Fibroblast of villous mesenchyme (primary cell): Measurements from ENCODE around the gene TRAPPC8. TPM values are rescaled to one million over a fixed set of nuclear protein-coding genes. Genes with fewer than 3 reads are reported as not detected.

Experiments
- DNase-seq: peaks from one replicate; pipeline ENCODE4 v3.0.0-alpha.2; 2010; ENCODE audit warnings: low read depth
- H3K4me3 ChIP-seq: 2 replicates; pipeline ENCODE4 v1.5.1; 2011; ENCODE audit warnings: low read depth, mild to moderate bottlenecking, low read length
- CTCF ChIP-seq: IDR thresholded peaks from 2 replicates; pipeline ENCODE4 v1.5.1; 2012; ENCODE audit warnings: low read depth, mild to moderate bottlenecking, low read length; ENCODE audit not compliant: insufficient read depth
- total RNA-seq: library from RNA; depleted of rRNA; stranded (reverse); fragments of >200 nt; gene quantifications from 2 replicates; pipeline ENCODE4 v1.2.3, GENCODE V29; 2012

TRAPPC8 gene
- total RNA-seq, 1 donor: 56.6 TPM

DNA sequence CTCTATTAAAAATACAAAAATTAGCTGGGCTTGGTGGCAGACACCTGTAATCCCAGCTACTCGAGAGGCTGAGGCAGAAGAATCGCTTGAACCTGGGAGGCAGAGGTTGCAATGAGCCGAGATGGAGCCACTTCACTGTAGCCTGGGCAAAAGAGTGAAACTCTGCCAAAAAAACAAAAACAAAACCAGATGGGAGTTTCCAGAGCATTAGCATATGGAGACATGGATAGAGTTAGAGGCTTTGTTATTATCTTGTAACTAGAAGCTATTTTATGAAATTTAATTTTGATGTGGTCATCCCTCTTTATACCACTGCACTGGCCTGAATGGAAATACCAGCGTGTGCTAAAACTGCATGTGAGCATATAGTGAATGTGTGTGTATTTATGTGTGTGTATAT, 58.9 kb downstream of the TRAPPC8 start:
- no peak overlapping the region for H3K4me3 ChIP-seq
- DNase-seq: no peak
- no peak for TF ChIP-seq CTCF

GRCh38 chr18:31880186-31880898, 62.6 kb downstream of the TRAPPC8 start:
- no peak overlapping the region for H3K4me3 ChIP-seq
- no peak for DNase-seq
- no peak for TF ChIP-seq CTCF

GRCh38 chr18:31878358-31878757, 64.6 kb downstream of the TRAPPC8 start:
- DNase-seq: no peak
- no peak for TF ChIP-seq CTCF
- H3K4me3 ChIP-seq: no peak overlapping the region

GRCh38 chr18:31877900-31878299, 65.0 kb downstream of the TRAPPC8 start:
- H3K4me3 ChIP-seq: no peak overlapping the region
- no peak for DNase-seq
- no peak for TF ChIP-seq CTCF

GRCh38 chr18:31876707-31877106, 66.2 kb downstream of the TRAPPC8 start:
- DNase-seq: no peak
- no peak for TF ChIP-seq CTCF

GRCh38 chr18:31875301-31875700, 67.6 kb downstream of the TRAPPC8 start:
- no peak for DNase-seq
- no peak for TF ChIP-seq CTCF
- H3K4me3 ChIP-seq: no peak overlapping the region

More at GRCh38 chr18:31876707-31877106, 66.2 kb downstream of the TRAPPC8 start:
- H3K4me3 ChIP-seq: no peak overlapping the region

- H3K4me3 ChIP-seq: no peak overlapping the region
- TF ChIP-seq CTCF: no peak
- no peak for DNase-seq
Observed at GRCh38 chr18:31863103-31863502, 79.8 kb downstream of the TRAPPC8 start.
